Activated T-cell treated with anti-CD3 and anti-CD28 coated beads, Interleukin-2, amount 50 U/mL, for 72 hours (primary cell): ENCODE results near the gene BPIFA1. TPM values are rescaled to one million over a fixed set of nuclear protein-coding genes. Genes with fewer than 3 reads are reported as not detected.

ENCODE experiments used
- ATAC-seq, 2 donors: fragments of 150-1000 bp; cut with Tn5 transposase; replicated peaks in 1 of 2; 2 replicates each; pipeline ENCODE4 v1.10.0; 2021; ENCODE audit warnings: moderate library complexity in 2 of 2, mild to moderate bottlenecking in 1 of 2
- DNase-seq, 2 donors: peaks; one replicate each; pipeline ENCODE4 v3.0.0; 2021 to 2022; ENCODE audit warnings: mixed read lengths in 1 of 2
- H3K27ac Mint-ChIP-seq: one replicate; pipeline ENCODE4 v1.8.0; 2022; ENCODE audit warnings: mild to moderate bottlenecking, moderate library complexity, mixed read lengths
- H3K27me3 Mint-ChIP-seq: one replicate; pipeline ENCODE4 v1.8.0; 2022; ENCODE audit warnings: low read depth, mixed read lengths
- H3K36me3 Mint-ChIP-seq, 2 donors: one replicate each; pipeline ENCODE4 v1.8.0; 2022; ENCODE audit warnings: mixed read lengths in 2 of 2, mild to moderate bottlenecking in 1 of 2; ENCODE audit not compliant: insufficient read depth in 2 of 2
- H3K4me1 Mint-ChIP-seq: one replicate; pipeline ENCODE4 v1.8.0; 2022; ENCODE audit warnings: low read depth, mixed read lengths
- H3K4me3 Mint-ChIP-seq, 2 donors: one replicate each; pipeline ENCODE4 v1.8.0; 2022; ENCODE audit warnings: mild to moderate bottlenecking in 2 of 2, mixed read lengths in 2 of 2, moderate library complexity in 2 of 2
- H3K9me3 Mint-ChIP-seq, 2 donors: one replicate each; pipeline ENCODE4 v1.8.0; 2022; ENCODE audit warnings: mixed read lengths in 2 of 2
- total RNA-seq, 2 donors: library from RNA; stranded (reverse); gene quantifications; one replicate each; pipeline ENCODE4 v1.2.3, GENCODE V29; 2022

Gene BPIFA1
- not detected for total RNA-seq

- Mint-ChIP-seq H3K36me3 (no peaks in the 10 kb centered on the region), H3K4me3 (no peak within 1 kb of the TSS), H3K27me3 (peaks cover 6% of the 10 kb centered on the region), H3K4me1 (peaks cover 11% of the 10 kb centered on the region), H3K9me3 (no peaks in the 10 kb centered on the region), H3K27ac (no peak within 1 kb of the TSS)
- DNase-seq, result no peak
- no peak for ATAC-seq
Measured at GRCh38 chr20:33235696-33236095, at the start of gene BPIFA1. TSS of gene BPIFA1 (plus strand) at chr20:33235996. CDS start at chr20:33237712, 1,716 bp downstream.

- H3K4me1 Mint-ChIP-seq, result no peaks in the 10 kb centered on the region
- H3K27me3 Mint-ChIP-seq, result no peaks in the 10 kb centered on the region
- H3K36me3 Mint-ChIP-seq, result no peaks in the 10 kb centered on the region
- H3K27ac Mint-ChIP-seq, result no peak overlapping the region
- H3K9me3 Mint-ChIP-seq, result peaks cover 0 to 2% of the 10 kb centered on the region in 2 donors
- no peak overlapping the region for H3K4me3 Mint-ChIP-seq
- DNase-seq (no peak), ATAC-seq (no peak)
Measured at GRCh38 chr20:33187491-33187890, 48.3 kb upstream of the BPIFA1 start.

GRCh38 chr20:33188421-33188820 is 47.4 kb upstream of the BPIFA1 start:
- Mint-ChIP-seq H3K36me3 (no peaks in the 10 kb centered on the region), H3K4me1 (no peaks in the 10 kb centered on the region), H3K4me3 (no peak overlapping the region), H3K27ac (no peak overlapping the region), H3K27me3 (no peaks in the 10 kb centered on the region), H3K9me3 (peaks cover 0 to under 1% of the 10 kb centered on the region in 2 donors)
- no peak for DNase-seq
- no peak for ATAC-seq

- Mint-ChIP-seq H3K9me3 (no peaks in the 10 kb centered on the region), H3K27me3 (no peaks in the 10 kb centered on the region), H3K27ac (no peak overlapping the region), H3K36me3 (no peaks in the 10 kb centered on the region), H3K4me1 (no peaks in the 10 kb centered on the region), H3K4me3 (no peak overlapping the region)
- DNase-seq (no peak), ATAC-seq (no peak)
Measured at GRCh38 chr20:33191484-33191883, 44.3 kb upstream of the BPIFA1 start.

GRCh38 chr20:33191955-33192354 is 43.8 kb upstream of the BPIFA1 start:
- DNase-seq, result no peak
- no peak overlapping the region for H3K4me3 Mint-ChIP-seq
- H3K27me3 Mint-ChIP-seq, result no peaks in the 10 kb centered on the region
- no peak overlapping the region for H3K27ac Mint-ChIP-seq
- H3K36me3 Mint-ChIP-seq, result no peaks in the 10 kb centered on the region
- no peaks in the 10 kb centered on the region for H3K9me3 Mint-ChIP-seq
- ATAC-seq, result no peak
- H3K4me1 Mint-ChIP-seq, result no peaks in the 10 kb centered on the region

- no peak overlapping the region for H3K4me3 Mint-ChIP-seq
- H3K9me3 Mint-ChIP-seq, result no peaks in the 10 kb centered on the region
- no peaks in the 10 kb centered on the region for H3K4me1 Mint-ChIP-seq
- no peaks in the 10 kb centered on the region for H3K27me3 Mint-ChIP-seq
- no peak for DNase-seq
- H3K27ac Mint-ChIP-seq, result no peak overlapping the region
- no peaks in the 10 kb centered on the region for H3K36me3 Mint-ChIP-seq
- no peak for ATAC-seq
Measured at GRCh38 chr20:33192912-33193501, 42.8 kb upstream of the BPIFA1 start.

- ATAC-seq (no peak), DNase-seq (no peak)
- Mint-ChIP-seq H3K27me3 (peaks cover 32% of the 10 kb centered on the region), H3K36me3 (no peaks in the 10 kb centered on the region), H3K9me3 (no peaks in the 10 kb centered on the region), H3K4me3 (no peak overlapping the region), H3K27ac (no peak overlapping the region), H3K4me1 (no peaks in the 10 kb centered on the region)
Measured at GRCh38 chr20:33199026-33199425, 36.8 kb upstream of the BPIFA1 start.

GRCh38 chr20:33202451-33202850 is 33.3 kb upstream of the BPIFA1 start:
- H3K4me3 Mint-ChIP-seq, result no peak overlapping the region
- ATAC-seq (no peak), DNase-seq (no peak)
- H3K27ac Mint-ChIP-seq, result no peak overlapping the region
- no peaks in the 10 kb centered on the region for H3K4me1 Mint-ChIP-seq
- no peaks in the 10 kb centered on the region for H3K9me3 Mint-ChIP-seq
- no peaks in the 10 kb centered on the region for H3K36me3 Mint-ChIP-seq
- H3K27me3 Mint-ChIP-seq, result peaks cover 44% of the 10 kb centered on the region

GRCh38 chr20:33203444-33203843 is 32.4 kb upstream of the BPIFA1 start:
- no peaks in the 10 kb centered on the region for H3K9me3 Mint-ChIP-seq
- ATAC-seq (no peak), DNase-seq (no peak)
- no peaks in the 10 kb centered on the region for H3K4me1 Mint-ChIP-seq
- peaks cover 45% of the 10 kb centered on the region for H3K27me3 Mint-ChIP-seq
- no peaks in the 10 kb centered on the region for H3K36me3 Mint-ChIP-seq
- H3K4me3 Mint-ChIP-seq, result no peak overlapping the region
- no peak overlapping the region for H3K27ac Mint-ChIP-seq

GRCh38 chr20:33209789-33210188 is 26.0 kb upstream of the BPIFA1 start:
- no peak for ATAC-seq
- Mint-ChIP-seq H3K4me3 (no peak overlapping the region), H3K27ac (no peak overlapping the region), H3K27me3 (peaks cover 32% of the 10 kb centered on the region), H3K36me3 (no peaks in the 10 kb centered on the region), H3K4me1 (peaks cover 4% of the 10 kb centered on the region), H3K9me3 (peaks cover 0 to 2% of the 10 kb centered on the region in 2 donors)
- DNase-seq, result peak; percentile 27 to 45

- peaks cover 0 to 2% of the 10 kb centered on the region in 2 donors for H3K9me3 Mint-ChIP-seq
- DNase-seq (no peak), ATAC-seq (no peak)
- no peaks in the 10 kb centered on the region for H3K36me3 Mint-ChIP-seq
- peaks cover 31% of the 10 kb centered on the region for H3K27me3 Mint-ChIP-seq
- H3K4me1 Mint-ChIP-seq, result peaks cover 4% of the 10 kb centered on the region
- no peak overlapping the region for H3K4me3 Mint-ChIP-seq
- H3K27ac Mint-ChIP-seq, result no peak overlapping the region
Measured at GRCh38 chr20:33210371-33210770, 25.4 kb upstream of the BPIFA1 start.

GRCh38 chr20:33211817-33212424 is 23.9 kb upstream of the BPIFA1 start:
- no peak overlapping the region for H3K27ac Mint-ChIP-seq
- DNase-seq (peak; percentile 19 to 30), ATAC-seq (peak in 1 of 2 donors; percentile 51)
- peaks cover 0 to 2% of the 10 kb centered on the region in 2 donors for H3K9me3 Mint-ChIP-seq
- H3K27me3 Mint-ChIP-seq, result peaks cover 31% of the 10 kb centered on the region
- H3K4me3 Mint-ChIP-seq, result no peak overlapping the region
- peaks cover 4% of the 10 kb centered on the region for H3K4me1 Mint-ChIP-seq
- H3K36me3 Mint-ChIP-seq, result no peaks in the 10 kb centered on the region

GRCh38 chr20:33217052-33217451 is 18.7 kb upstream of the BPIFA1 start, which contains the start of gene BPIFA3:
TSS of gene BPIFA3 (plus strand) at chr20:33217352. CDS start at chr20:33217537, 185 bp downstream.
- no peak within 1 kb of the TSS for H3K4me3 Mint-ChIP-seq
- H3K4me1 Mint-ChIP-seq, result no peaks in the 10 kb centered on the region
- H3K36me3 Mint-ChIP-seq, result no peaks in the 10 kb centered on the region
- no peaks in the 10 kb centered on the region for H3K9me3 Mint-ChIP-seq
- peaks cover 18% of the 10 kb centered on the region for H3K27me3 Mint-ChIP-seq
- no peak within 1 kb of the TSS for H3K27ac Mint-ChIP-seq
- DNase-seq (no peak), ATAC-seq (no peak)

- peaks cover under 1% of the 10 kb centered on the region for H3K4me1 Mint-ChIP-seq
- H3K36me3 Mint-ChIP-seq, result no peaks in the 10 kb centered on the region
- H3K27me3 Mint-ChIP-seq, result peaks cover 26% of the 10 kb centered on the region
- H3K27ac Mint-ChIP-seq, result no peak overlapping the region
- DNase-seq, result no peak
- no peak for ATAC-seq
- peaks cover 0 to 1% of the 10 kb centered on the region in 2 donors for H3K9me3 Mint-ChIP-seq
- no peak overlapping the region for H3K4me3 Mint-ChIP-seq
Measured at GRCh38 chr20:33224399-33224798, 11.4 kb upstream of the BPIFA1 start.
